Trophoblast cell (in vitro differentiated cells and primary cell): ENCODE measurements around the gene MAP2K3.

Experiments used
- DNase-seq, 2 donors: peaks; one replicate each; pipeline ENCODE4 v3.0.0-alpha.2; 2016
- H2AFZ ChIP-seq: 2 replicates; pipeline ENCODE4 v1.6.1; 2013; ENCODE audit warnings: low read length, moderate library complexity, mild to moderate bottlenecking; ENCODE audit not compliant: insufficient read depth, poor library complexity
- H2AK5ac ChIP-seq: 2 replicates; pipeline ENCODE4 v1.6.1; 2013; ENCODE audit warnings: mild to moderate bottlenecking, low read length
- H2BK120ac ChIP-seq: 2 replicates; pipeline ENCODE4 v1.6.1; 2013; ENCODE audit warnings: low read length, mild to moderate bottlenecking, moderate library complexity; ENCODE audit not compliant: insufficient read depth, poor library complexity
- H2BK12ac ChIP-seq: 2 replicates; pipeline ENCODE4 v1.6.1; 2013; ENCODE audit warnings: mild to moderate bottlenecking, low read length, moderate library complexity
- H2BK5ac ChIP-seq: 2 replicates; pipeline ENCODE4 v1.6.1; 2013; ENCODE audit warnings: low read length, low read depth, moderate library complexity, mild to moderate bottlenecking; ENCODE audit not compliant: poor library complexity
- H3K14ac ChIP-seq: 2 replicates; pipeline ENCODE4 v1.6.1; 2013; ENCODE audit warnings: mild to moderate bottlenecking, low read length
- H3K18ac ChIP-seq: 2 replicates; pipeline ENCODE4 v1.6.1; 2013; ENCODE audit warnings: mild to moderate bottlenecking, low read length
- H3K23ac ChIP-seq: 2 replicates; pipeline ENCODE4 v1.6.1; 2013; ENCODE audit warnings: low read length
- H3K27ac ChIP-seq: 2 replicates; pipeline ENCODE4 v1.5.1; 2013; ENCODE audit warnings: low read depth, mild to moderate bottlenecking, inconsistent platforms, low read length, moderate library complexity
- H3K27me3 ChIP-seq: 2 replicates; pipeline ENCODE4 v1.6.1; 2013; ENCODE audit warnings: inconsistent platforms, mild to moderate bottlenecking, low read length, moderate library complexity; ENCODE audit not compliant: insufficient read depth
- H3K36me3 ChIP-seq, 2 experiments: 1 replicate in 1 of 2; 2 replicates in 1 of 2; pipeline ENCODE4 v1.6.1; 2013; ENCODE audit warnings: low read length in 2 of 2, mild to moderate bottlenecking in 2 of 2, moderate library complexity in 1 of 2; ENCODE audit not compliant: insufficient read depth in 2 of 2, control insufficient read depth in 1 of 2
- H3K4ac ChIP-seq: 2 replicates; pipeline ENCODE4 v1.6.1; 2013; ENCODE audit warnings: low read depth, mild to moderate bottlenecking, low read length, moderate library complexity
- H3K4me1 ChIP-seq, 2 experiments: 1 replicate in 1 of 2; 2 replicates in 1 of 2; pipeline ENCODE4 v1.6.1; 2013; ENCODE audit warnings: low read length in 2 of 2, mild to moderate bottlenecking in 2 of 2, moderate library complexity in 1 of 2; ENCODE audit not compliant: insufficient read depth in 2 of 2, control insufficient read depth in 1 of 2
- H3K4me2 ChIP-seq: 2 replicates; pipeline ENCODE4 v1.6.1; 2013; ENCODE audit warnings: inconsistent platforms, mild to moderate bottlenecking, low read length, moderate library complexity
- H3K4me3 ChIP-seq: 2 replicates; pipeline ENCODE4 v1.5.1; 2013; ENCODE audit warnings: mild to moderate bottlenecking, low read depth, low read length, inconsistent platforms
- H3K79me1 ChIP-seq: one replicate; pipeline ENCODE4 v1.6.1; 2013; ENCODE audit warnings: low read length
- H3K79me2 ChIP-seq: 2 replicates; pipeline ENCODE4 v1.6.1; 2013; ENCODE audit warnings: low read length, mild to moderate bottlenecking; ENCODE audit not compliant: control insufficient read depth, insufficient read depth, poor library complexity
- H3K9ac ChIP-seq: 2 replicates; pipeline ENCODE4 v1.6.1; 2013; ENCODE audit warnings: mild to moderate bottlenecking, low read length
- H3K9me3 ChIP-seq: 2 replicates; pipeline ENCODE4 v1.6.1; 2013; ENCODE audit warnings: low read depth, mild to moderate bottlenecking, control low read depth, inconsistent platforms, low read length; ENCODE audit not compliant: insufficient read depth
- H4K12ac ChIP-seq: 2 replicates; pipeline ENCODE4 v1.6.1; 2013; ENCODE audit warnings: low read depth, mild to moderate bottlenecking, low read length, moderate library complexity
- H4K8ac ChIP-seq: 2 replicates; pipeline ENCODE4 v1.6.1; 2013; ENCODE audit warnings: low read depth, mild to moderate bottlenecking, low read length, moderate library complexity
- H4K91ac ChIP-seq: one replicate; pipeline ENCODE4 v1.6.1; 2013; ENCODE audit warnings: low read depth, mild to moderate bottlenecking, low read length, moderate library complexity
- WGBS: extraction: QIAGEN DNeasy Blood & Tissue Kit; methylation state at CpG from one replicate; pipeline ENCODE4 v1.1.7; 2013; ENCODE audit warnings: missing lambda C conversion rate; ENCODE audit not compliant: insufficient read length, insufficient coverage; ENCODE audit errors: extremely low coverage; 5-methylcytosine and 5-hydroxymethylcytosine counted together

MAP2K3 gene

GRCh38 chr17:21289902-21290571 is 5.5 kb downstream of the MAP2K3 start:
- no peaks in the 10 kb centered on the region for H3K27me3 ChIP-seq
- H4K8ac ChIP-seq = no peak overlapping the region
- no peak overlapping the region for H3K4ac ChIP-seq
- peak overlapping the region; percentile 40 for H3K18ac ChIP-seq
- no peak overlapping the region for H4K91ac ChIP-seq
- H2BK5ac ChIP-seq = no peak overlapping the region
- peaks cover 4 to 9% of the 10 kb centered on the region in 2 experiments for H3K36me3 ChIP-seq
- H3K4me2 ChIP-seq = no peak overlapping the region
- H3K79me1 ChIP-seq = peaks cover 5% of the 10 kb centered on the region
- H3K9me3 ChIP-seq = peaks cover 18% of the 10 kb centered on the region
- no peak overlapping the region for H2AFZ ChIP-seq
- WGBS = no CpG with 5 or more reads among the region's 18 CpGs
- H3K23ac ChIP-seq = no peak overlapping the region
- H2BK12ac ChIP-seq = no peak overlapping the region
- no peak overlapping the region for H3K4me3 ChIP-seq
- H3K14ac ChIP-seq = no peak overlapping the region
- H4K12ac ChIP-seq = no peak overlapping the region
- peaks cover 13 to 24% of the 10 kb centered on the region in 2 experiments for H3K4me1 ChIP-seq
- H3K27ac ChIP-seq = no peak overlapping the region
- no peak overlapping the region for H3K9ac ChIP-seq
- H3K79me2 ChIP-seq = peaks cover 8% of the 10 kb centered on the region
- H2BK120ac ChIP-seq = no peak overlapping the region
- no peak overlapping the region for H2AK5ac ChIP-seq
- DNase-seq = no peak

DNA sequence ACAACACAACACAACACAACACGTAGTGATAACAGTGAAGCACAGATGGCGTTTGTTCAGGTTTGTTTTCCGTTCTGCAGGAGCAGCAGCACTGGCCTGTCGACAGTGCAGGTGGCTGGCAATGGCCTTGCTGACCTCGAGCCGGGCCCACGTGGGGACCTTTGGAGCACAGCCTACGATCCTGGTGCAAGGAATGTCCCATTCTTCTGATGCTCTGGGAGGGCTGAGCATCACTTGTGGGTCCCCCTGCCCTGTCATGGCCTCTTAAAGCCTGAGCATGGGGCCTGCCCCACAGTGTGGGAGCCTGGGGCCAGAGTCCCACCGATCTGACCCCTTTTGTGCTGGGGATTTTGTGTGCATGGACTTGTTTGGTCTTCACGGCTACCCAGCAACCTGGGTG is 6.8 kb downstream of the MAP2K3 start:
- Histone ChIP-seq H3K27me3 (no peaks in the 10 kb centered on the region), H3K36me3 (peaks cover 4 to 9% of the 10 kb centered on the region in 2 experiments), H2BK12ac (no peak overlapping the region), H2BK5ac (no peak overlapping the region), H3K79me2 (peaks cover 4% of the 10 kb centered on the region), H3K4me3 (no peak overlapping the region), H3K4me2 (no peak overlapping the region), H4K8ac (no peak overlapping the region), H3K27ac (no peak overlapping the region), H3K18ac (no peak overlapping the region), H3K9me3 (peaks cover 23% of the 10 kb centered on the region), H3K23ac (no peak overlapping the region), H2AFZ (no peak overlapping the region), H2BK120ac (no peak overlapping the region), H3K79me1 (no peaks in the 10 kb centered on the region), H3K4me1 (peaks cover 6 to 14% of the 10 kb centered on the region in 2 experiments), H3K14ac (no peak overlapping the region), H3K4ac (no peak overlapping the region), H4K12ac (no peak overlapping the region), H2AK5ac (no peak overlapping the region), H4K91ac (no peak overlapping the region), H3K9ac (no peak overlapping the region)
- no peak for DNase-seq
- no CpG with 5 or more reads among the region's 10 CpGs for WGBS

DNA sequence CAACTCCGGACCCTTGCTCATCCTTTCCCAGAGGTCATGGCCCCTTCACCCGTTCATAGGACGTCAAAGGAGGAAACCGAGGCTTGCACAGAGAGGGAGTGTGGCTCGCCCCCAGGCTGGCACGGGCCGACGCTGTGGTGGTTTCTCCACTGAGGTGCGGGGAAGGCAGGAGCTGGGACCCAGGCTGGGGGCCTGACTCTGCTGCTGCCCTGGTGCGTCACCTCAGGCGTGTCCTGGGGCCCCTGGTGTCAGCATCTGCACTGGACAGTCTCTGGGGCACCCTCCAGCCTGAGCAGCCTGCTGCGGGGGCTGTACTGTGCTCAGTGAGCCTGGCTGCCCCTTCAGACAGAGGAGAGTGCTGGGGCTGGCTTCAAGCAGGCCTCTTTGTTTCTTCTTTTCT is 7.4 kb downstream of the MAP2K3 start:
- Histone ChIP-seq H3K4me2 (no peak overlapping the region), H4K8ac (no peak overlapping the region), H3K14ac (no peak overlapping the region), H3K4me1 (peaks cover 3 to 10% of the 10 kb centered on the region in 2 experiments), H3K27ac (no peak overlapping the region), H3K27me3 (no peaks in the 10 kb centered on the region), H2AFZ (no peak overlapping the region), H2BK12ac (no peak overlapping the region), H3K4ac (no peak overlapping the region), H3K9me3 (peaks cover 26% of the 10 kb centered on the region), H2BK120ac (no peak overlapping the region), H3K23ac (no peak overlapping the region), H2BK5ac (no peak overlapping the region), H4K91ac (no peak overlapping the region), H4K12ac (no peak overlapping the region), H2AK5ac (no peak overlapping the region), H3K18ac (no peak overlapping the region), H3K79me2 (peaks cover 2% of the 10 kb centered on the region), H3K9ac (no peak overlapping the region), H3K36me3 (peaks cover 4 to 9% of the 10 kb centered on the region in 2 experiments), H3K79me1 (no peaks in the 10 kb centered on the region), H3K4me3 (no peak overlapping the region)
- WGBS = no CpG with 5 or more reads among the region's 12 CpGs
- DNase-seq = no peak

GRCh38 chr17:21292867-21293830 is 8.6 kb downstream of the MAP2K3 start:
- no CpG with 5 or more reads among the region's 20 CpGs for WGBS
- no peak overlapping the region for H2BK12ac ChIP-seq
- no peak overlapping the region for H3K18ac ChIP-seq
- no peak overlapping the region for H3K14ac ChIP-seq
- H3K79me2 ChIP-seq = no peaks in the 10 kb centered on the region
- no peak overlapping the region for H3K4me3 ChIP-seq
- H2BK120ac ChIP-seq = no peak overlapping the region
- no peak overlapping the region for H3K27ac ChIP-seq
- DNase-seq = no peak
- no peak overlapping the region for H2AFZ ChIP-seq
- H3K9ac ChIP-seq = no peak overlapping the region
- H3K79me1 ChIP-seq = no peaks in the 10 kb centered on the region
- no peak overlapping the region for H4K12ac ChIP-seq
- no peak overlapping the region for H2AK5ac ChIP-seq
- H3K4me1 ChIP-seq = no peaks in the 10 kb centered on the region
- peaks cover 0 to 9% of the 10 kb centered on the region in 2 experiments for H3K36me3 ChIP-seq
- H4K8ac ChIP-seq = no peak overlapping the region
- H3K23ac ChIP-seq = no peak overlapping the region
- H3K4ac ChIP-seq = no peak overlapping the region
- no peaks in the 10 kb centered on the region for H3K27me3 ChIP-seq
- H3K4me2 ChIP-seq = no peak overlapping the region
- peaks cover 34% of the 10 kb centered on the region for H3K9me3 ChIP-seq
- no peak overlapping the region for H2BK5ac ChIP-seq
- no peak overlapping the region for H4K91ac ChIP-seq
